Mesodermal cell (in vitro differentiated cells): Measurements from ENCODE around the gene ASB5. TPM values are rescaled to one million over a fixed set of nuclear protein-coding genes. Genes with fewer than 3 reads are reported as not detected.

Source experiments
- H3K27ac ChIP-seq: 2 replicates; pipeline ENCODE4 v1.7.0; 2013; ENCODE audit warnings: mild to moderate bottlenecking, low read depth, low read length, moderate library complexity; ENCODE audit not compliant: severe bottlenecking
- H3K36me3 ChIP-seq: 2 replicates; pipeline ENCODE4 v1.7.1; 2013; ENCODE audit warnings: mild to moderate bottlenecking, low read length, moderate library complexity; ENCODE audit not compliant: control insufficient read depth, insufficient read depth
- H3K4me1 ChIP-seq: one replicate; pipeline ENCODE4 v1.7.1; 2013; ENCODE audit warnings: mild to moderate bottlenecking, low read length; ENCODE audit not compliant: insufficient read depth, control insufficient read depth, poor library complexity, severe bottlenecking
- H3K4me3 ChIP-seq: 2 replicates; pipeline ENCODE4 v1.7.0; 2013; ENCODE audit warnings: low read length, control low read depth, mild to moderate bottlenecking; ENCODE audit not compliant: insufficient read depth, poor library complexity, severe bottlenecking; ENCODE audit errors: extremely low read depth
- H3K9me3 ChIP-seq: 2 replicates; pipeline ENCODE4 v1.7.1; 2013; ENCODE audit warnings: mild to moderate bottlenecking, low read length, moderate library complexity; ENCODE audit not compliant: control insufficient read depth
- WGBS, 2 experiments: methylation state at CpG; one replicate each; pipeline ENCODE4 v1.1.5; 2013; ENCODE audit warnings: missing lambda C conversion rate in 2 of 2; ENCODE audit not compliant: insufficient coverage in 2 of 2; 5-methylcytosine and 5-hydroxymethylcytosine counted together
- polyA plus RNA-seq, 2 experiments: library from polyadenylated mRNA; stranded (reverse); fragments of 50-300 nt; gene quantifications; one replicate each; pipeline ENCODE4 v1.2.3, GENCODE V29; 2013

The ASB5 gene, protein sequence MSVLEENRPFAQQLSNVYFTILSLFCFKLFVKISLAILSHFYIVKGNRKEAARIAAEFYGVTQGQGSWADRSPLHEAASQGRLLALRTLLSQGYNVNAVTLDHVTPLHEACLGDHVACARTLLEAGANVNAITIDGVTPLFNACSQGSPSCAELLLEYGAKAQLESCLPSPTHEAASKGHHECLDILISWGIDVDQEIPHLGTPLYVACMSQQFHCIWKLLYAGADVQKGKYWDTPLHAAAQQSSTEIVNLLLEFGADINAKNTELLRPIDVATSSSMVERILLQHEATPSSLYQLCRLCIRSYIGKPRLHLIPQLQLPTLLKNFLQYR
- polyA plus RNA-seq (2013, experiment 1 of 2): not detected
- polyA plus RNA-seq (2013, experiment 2 of 2): not detected

DNA sequence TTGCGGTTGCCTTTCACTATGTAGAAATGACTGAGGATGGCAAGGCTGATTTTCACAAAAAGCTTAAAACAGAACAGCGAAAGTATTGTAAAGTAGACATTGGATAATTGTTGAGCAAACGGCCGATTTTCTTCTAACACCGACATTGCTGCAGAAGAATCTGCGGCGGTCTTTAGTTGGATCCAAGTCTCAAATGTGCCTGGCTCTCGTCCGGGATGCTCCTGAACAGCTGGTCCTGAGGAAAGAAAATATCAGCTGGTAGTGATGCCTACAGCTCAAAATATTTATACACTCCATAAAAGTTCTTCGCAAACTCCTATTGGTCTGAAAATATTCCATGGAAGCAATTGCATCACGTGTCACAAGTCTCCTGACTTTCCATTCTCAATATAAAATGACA is at the start of gene ASB5:
ASB5 (minus strand) TSS at position 260 of the 400 bp plus-strand sequence; CDS start at position 146, 114 bp downstream.
- no peak within 1 kb of the TSS for H3K4me3 ChIP-seq
- H3K27ac ChIP-seq: no peak within 1 kb of the TSS
- WGBS, 2 experiments: 96 to 97% methylated on average over 8 to 9 of the region's 11 CpGs

GRCh38 chr4:176313596-176314336 is 44.7 kb upstream of the ASB5 start:
- Histone ChIP-seq H3K36me3 (no peaks in the 10 kb centered on the region), H3K4me1 (peaks cover 5% of the 10 kb centered on the region), H3K4me3 (no peak overlapping the region), H3K9me3 (no peaks in the 10 kb centered on the region), H3K27ac (no peak overlapping the region)
- 94 to 95% methylated on average over 5 of the region's 7 CpGs for WGBS, 2 experiments

More for the DNA sequence above, at the start of gene ASB5:
- Histone ChIP-seq H3K36me3 (no peaks in the 10 kb centered on the region), H3K9me3 (no peaks in the 10 kb centered on the region), H3K4me1 (peaks cover 20% of the 10 kb centered on the region)

- H3K4me1 ChIP-seq: peaks cover 5% of the 10 kb centered on the region
- no peak overlapping the region for H3K27ac ChIP-seq
- no peaks in the 10 kb centered on the region for H3K9me3 ChIP-seq
- H3K36me3 ChIP-seq: no peaks in the 10 kb centered on the region
- H3K4me3 ChIP-seq: no peak overlapping the region
These were observed 40.8 kb upstream of the ASB5 start for GRCh38 chr4:176309772-176310171.

GRCh38 chr4:176309046-176309445 is 40.0 kb upstream of the ASB5 start:
- WGBS, 2 experiments: 93 to 100% methylated on average over 1 to 2 of the region's 2 CpGs
- H3K36me3 ChIP-seq: no peaks in the 10 kb centered on the region
- peaks cover 9% of the 10 kb centered on the region for H3K4me1 ChIP-seq

GRCh38 chr4:176308441-176308840 is 39.4 kb upstream of the ASB5 start:
- peaks cover 10% of the 10 kb centered on the region for H3K4me1 ChIP-seq
- no peaks in the 10 kb centered on the region for H3K9me3 ChIP-seq
- 93 to 100% methylated on average over 2 to 3 of the region's 3 CpGs for WGBS, 2 experiments
- H3K27ac ChIP-seq: no peak overlapping the region
- H3K36me3 ChIP-seq: no peaks in the 10 kb centered on the region
- no peak overlapping the region for H3K4me3 ChIP-seq

More at GRCh38 chr4:176309046-176309445, 40.0 kb upstream of the ASB5 start:
- Histone ChIP-seq H3K27ac (no peak overlapping the region), H3K4me3 (no peak overlapping the region), H3K9me3 (no peaks in the 10 kb centered on the region)

DNA sequence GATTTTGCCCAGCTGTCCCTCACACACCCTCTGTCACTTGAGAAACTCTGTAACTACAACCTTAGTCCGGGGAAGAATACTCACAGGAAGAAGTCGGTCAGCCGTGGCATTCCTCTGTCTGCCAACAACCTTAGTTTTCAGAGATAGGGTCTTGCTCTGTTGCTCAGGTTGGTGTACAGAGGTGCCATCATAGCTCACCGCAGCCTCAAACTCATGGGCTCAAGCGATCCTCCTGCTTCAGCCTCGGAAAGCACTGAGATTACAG is 38.6 kb upstream of the ASB5 start:
- WGBS, 2 experiments: 94 to 97% methylated on average over 6 of the region's 6 CpGs
- Histone ChIP-seq H3K27ac (no peak overlapping the region), H3K4me3 (no peak overlapping the region)

DNA sequence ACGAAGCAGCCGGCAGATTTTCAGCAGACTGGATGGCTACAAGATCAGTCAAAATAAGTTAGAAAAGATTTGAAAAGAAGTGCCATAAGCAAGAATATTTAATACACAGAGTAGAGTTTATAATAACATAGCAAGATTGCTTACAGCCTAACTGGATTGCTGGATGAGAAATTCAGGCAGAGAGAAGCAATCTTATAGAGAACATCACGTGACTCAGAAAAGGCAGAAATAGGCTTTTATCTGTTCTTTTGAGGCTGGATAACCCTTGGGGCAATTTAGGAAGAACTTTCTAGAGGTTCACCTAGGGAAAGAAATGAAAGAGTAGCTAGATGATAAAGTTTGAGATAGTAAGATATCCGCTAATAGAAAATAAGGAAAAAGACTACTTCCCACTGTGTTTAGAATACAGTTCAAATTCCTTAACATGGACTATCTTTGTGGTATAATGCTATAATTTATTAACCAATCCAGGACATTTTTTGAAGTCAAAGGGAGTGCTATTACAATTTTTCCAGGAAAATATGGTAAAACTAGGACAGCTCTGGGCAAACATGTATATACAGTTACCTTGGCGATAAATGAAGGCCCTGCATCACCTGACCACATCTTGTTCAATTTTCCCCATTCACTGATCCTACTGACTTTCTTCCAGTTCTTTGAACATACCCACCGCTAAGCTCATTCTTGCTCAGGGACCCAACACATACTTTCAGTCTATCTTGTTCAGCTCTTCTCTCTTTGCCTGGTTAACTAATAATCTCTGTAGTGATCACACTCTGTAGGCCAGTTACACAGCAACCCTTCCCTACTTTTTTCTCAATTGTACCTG is 38.0 kb upstream of the ASB5 start:
- peaks cover 13% of the 10 kb centered on the region for H3K4me1 ChIP-seq
- WGBS, 2 experiments: 94 to 98% methylated on average over 2 to 3 of the region's 6 CpGs
- H3K9me3 ChIP-seq: no peaks in the 10 kb centered on the region
- H3K36me3 ChIP-seq: no peaks in the 10 kb centered on the region
- no peak overlapping the region for H3K27ac ChIP-seq
- no peak overlapping the region for H3K4me3 ChIP-seq

More for the DNA sequence above, 38.6 kb upstream of the ASB5 start:
- Histone ChIP-seq H3K4me1 (peaks cover 10% of the 10 kb centered on the region), H3K36me3 (no peaks in the 10 kb centered on the region), H3K9me3 (no peaks in the 10 kb centered on the region)

- H3K9me3 ChIP-seq: peaks cover 4% of the 10 kb centered on the region
- H3K36me3 ChIP-seq: no peaks in the 10 kb centered on the region
- H3K4me1 ChIP-seq: peaks cover 19% of the 10 kb centered on the region
- WGBS, 2 experiments: 17% methylated on average over 1 of the region's 1 CpG; no CpG with 5 or more reads in 1 of the 2 experiments
- no peak overlapping the region for H3K4me3 ChIP-seq
- peak overlapping the region; percentile 43 for H3K27ac ChIP-seq
These were observed 34.9 kb upstream of the ASB5 start for GRCh38 chr4:176303938-176304337.

DNA sequence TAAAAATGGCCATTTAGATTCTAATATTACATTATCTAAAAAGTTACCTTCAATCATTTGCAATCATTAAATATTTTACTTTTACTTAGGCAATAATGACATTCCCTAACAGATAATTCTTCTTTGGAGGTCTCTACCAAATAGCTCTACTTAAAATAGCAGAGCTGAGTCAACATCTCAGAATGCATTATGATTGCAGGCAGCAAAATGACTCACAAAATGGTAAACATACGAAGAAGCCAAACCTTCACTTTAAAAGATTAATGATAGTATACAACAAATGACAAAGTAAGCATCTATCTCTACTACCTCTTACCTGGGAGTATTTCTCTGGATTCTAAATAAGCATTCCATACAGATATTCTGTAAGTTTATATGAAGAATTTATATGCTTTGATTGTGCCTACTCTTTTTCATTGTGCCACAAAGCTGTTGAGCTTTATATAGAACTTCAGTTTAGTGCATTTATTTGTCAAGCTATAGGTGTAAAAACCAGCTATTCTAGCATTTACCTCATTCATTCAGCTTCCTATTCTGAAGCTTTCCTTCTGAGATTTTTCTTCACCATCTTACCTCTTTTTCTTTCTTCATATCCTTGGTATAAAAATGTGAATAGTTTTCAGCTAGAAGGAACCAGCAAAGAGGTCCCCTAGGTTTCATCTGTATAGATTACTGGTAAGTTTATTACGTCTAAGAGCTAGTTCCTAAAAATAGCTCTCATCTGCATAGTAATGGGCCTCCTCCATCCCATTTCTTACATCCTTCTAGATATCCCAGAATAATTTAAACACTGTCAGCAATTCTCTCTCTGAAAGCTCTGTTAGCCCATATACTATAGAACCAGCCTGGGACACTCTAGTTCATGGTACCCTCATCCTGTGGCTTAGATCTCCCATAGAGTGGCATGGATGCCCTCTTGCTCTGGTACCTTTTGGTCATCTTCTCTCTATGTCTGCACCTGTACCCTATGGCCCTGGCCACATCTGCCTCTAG is 33.6 kb upstream of the ASB5 start:
- peaks cover 19% of the 10 kb centered on the region for H3K4me1 ChIP-seq
- WGBS, 2 experiments: no CpG with 5 or more reads among the region's 2 CpGs
- H3K36me3 ChIP-seq: no peaks in the 10 kb centered on the region
- H3K4me3 ChIP-seq: no peak overlapping the region
- H3K9me3 ChIP-seq: peaks cover 4% of the 10 kb centered on the region
- H3K27ac ChIP-seq: peak overlapping the region; percentile 70

GRCh38 chr4:176300565-176300964 is 31.5 kb upstream of the ASB5 start:
- H3K4me1 ChIP-seq: peaks cover 19% of the 10 kb centered on the region
- H3K27ac ChIP-seq: no peak overlapping the region
- no peak overlapping the region for H3K4me3 ChIP-seq
- no peaks in the 10 kb centered on the region for H3K36me3 ChIP-seq
- H3K9me3 ChIP-seq: peaks cover 4% of the 10 kb centered on the region
